NCI-H2107 (cell line): ENCODE measurements around the gene SLC1A2.

Experiments
- DNase-seq: peaks from one replicate; lab custom pipeline; 2025; lab: John Stamatoyannopoulos, UW

Gene SLC1A2

GRCh38 chr11:35376118-35376510 lies 43.2 kb downstream of the SLC1A2 start:
- no peak for DNase-seq

GRCh38 chr11:35375332-35376117 lies 43.8 kb downstream of the SLC1A2 start:
- no peak for DNase-seq

GRCh38 chr11:35373284-35373933 lies 45.9 kb downstream of the SLC1A2 start:
- DNase-seq = no peak

GRCh38 chr11:35372565-35373283 lies 46.6 kb downstream of the SLC1A2 start:
- DNase-seq = no peak

- no peak for DNase-seq
Measured at GRCh38 chr11:35367491-35367890, 51.9 kb downstream of the SLC1A2 start.

GRCh38 chr11:35366798-35367197 lies 52.6 kb downstream of the SLC1A2 start:
- no peak for DNase-seq

GRCh38 chr11:35365961-35366360 lies 53.4 kb downstream of the SLC1A2 start:
- no peak for DNase-seq

- no peak for DNase-seq
Measured at GRCh38 chr11:35365395-35365794, 54.0 kb downstream of the SLC1A2 start.

- no peak for DNase-seq
Measured at GRCh38 chr11:35363854-35364780, 55.2 kb downstream of the SLC1A2 start.

- no peak for DNase-seq
Measured at GRCh38 chr11:35363246-35363801, 56.0 kb downstream of the SLC1A2 start.

- DNase-seq = no peak
Measured at GRCh38 chr11:35362521-35362980, 56.8 kb downstream of the SLC1A2 start.

- no peak for DNase-seq
Measured at GRCh38 chr11:35360055-35360530, 59.3 kb downstream of the SLC1A2 start.

GRCh38 chr11:35359321-35360054 lies 59.9 kb downstream of the SLC1A2 start:
- DNase-seq = no peak

GRCh38 chr11:35358391-35358790 lies 61.0 kb downstream of the SLC1A2 start:
- DNase-seq = no peak

- DNase-seq = no peak
Measured at GRCh38 chr11:35357923-35358322, 61.4 kb downstream of the SLC1A2 start.

- no peak for DNase-seq
Measured at GRCh38 chr11:35355102-35355749, 64.1 kb downstream of the SLC1A2 start.

- DNase-seq = no peak
Measured at GRCh38 chr11:35354644-35355043, 64.7 kb downstream of the SLC1A2 start.

- no peak for DNase-seq
Measured at GRCh38 chr11:35352077-35352888, 67.1 kb downstream of the SLC1A2 start.

- DNase-seq = no peak
Measured at GRCh38 chr11:35349897-35350296, 69.5 kb downstream of the SLC1A2 start.
